HCT116 (cell line): Measurements from ENCODE around the gene H3-3A. TPM values are rescaled to one million over a fixed set of nuclear protein-coding genes. Genes with fewer than 3 reads are reported as not detected.

Experiments used
- ATAC-seq: fragments of 200-7000 bp; cut with Tn5 transposase; 2 replicates; pipeline ENCODE4 v1.9.1; 2020; ENCODE audit warnings: mild to moderate bottlenecking, moderate library complexity
- BruUV-seq: library from RNA; stranded (reverse); fragments of 400-500 nt; replicated peaks from 2 replicates; lab custom pipeline; 2021; lab: Mats Ljungman, UMichigan
- CTCF ChIA-PET: fragments of 300-600 bp; sonication (Branson Sonifier 250); formaldehyde crosslinking; loops from one replicate; lab custom pipeline; 2021; ENCODE audit warnings: antibody characterized with exemption; lab: Charles Lee
- POLR2A ChIA-PET: fragments of 300-600, 350-600 bp; sonication (Branson Sonifier 250); formaldehyde crosslinking; loops from one replicate; lab custom pipeline; 2021; ENCODE audit warnings: antibody characterized with exemption; lab: Charles Lee
- RAD21 ChIA-PET, 2 experiments: fragments of 300-600 bp; sonication (Branson Sonifier 250); formaldehyde crosslinking; loops; one replicate each; lab custom pipeline; 2023; ENCODE audit warnings: low total read pairs in 2 of 2; ENCODE audit not compliant: uncharacterized antibody in 2 of 2, unreplicated experiment in 2 of 2, low non-redundant PET in 1 of 2; lab: Charles Lee
- DNase-seq: peaks from one replicate; pipeline ENCODE4 v3.0.0-alpha.2; 2010; ENCODE audit warnings: low read depth, low spot score
- H2AFZ ChIP-seq: fragments of 200-600 bp; shearing (Covaris generic), sonication (generic); 2 replicates; pipeline ENCODE4 v1.6.1; 2017; ENCODE audit warnings: low read depth, mixed run types, mixed read lengths, antibody characterized with exemption, low read length; ENCODE audit not compliant: poor library complexity, severe bottlenecking
- H3K27ac ChIP-seq: 2 replicates; pipeline ENCODE4 v1.5.1; 2012; ENCODE audit warnings: low read depth, low read length
- H3K27me3 ChIP-seq: fragments of 200-600 bp; sonication (generic); 2 replicates; pipeline ENCODE4 v1.6.1; 2016; ENCODE audit warnings: mixed run types, low read length, mixed read lengths; ENCODE audit not compliant: insufficient read depth
- H3K36me3 ChIP-seq, 2 experiments: fragments of 200-500 bp in 1 of 2; fragments of 200-600 bp in 1 of 2; sonication (Bioruptor generic) in 1 of 2; sonication (generic) in 1 of 2; 2 replicates each; pipeline versions ENCODE4 v1.5.1 to v1.6.1; 2014 to 2016; ENCODE audit warnings: low read length in 2 of 2, inconsistent platforms in 1 of 2, mixed read lengths in 1 of 2, mixed run types in 1 of 2; ENCODE audit not compliant: insufficient read depth in 2 of 2, control insufficient read depth in 1 of 2
- H3K4me1 ChIP-seq, 2 experiments: fragments of 200-600 bp in 1 of 2; sonication (generic) in 1 of 2; 2 replicates each; pipeline versions ENCODE4 v1.5.1 to v1.6.1; 2012 to 2017; ENCODE audit warnings: low read length in 2 of 2, inconsistent platforms in 1 of 2, mild to moderate bottlenecking in 1 of 2, mixed read lengths in 1 of 2, mixed run types in 1 of 2, moderate library complexity in 1 of 2; ENCODE audit not compliant: insufficient read depth in 2 of 2, control insufficient read depth in 1 of 2
- H3K4me2 ChIP-seq: fragments of 200-600 bp; sonication (generic); 2 replicates; pipeline ENCODE4 v1.6.1; 2017; ENCODE audit warnings: mixed run types, low read length, mixed read lengths
- H3K4me3 ChIP-seq, 2 experiments: fragments of 200-600 bp in 1 of 2; sonication (generic) in 1 of 2; replicated peaks in 1 of 2; 2 replicates each; pipeline ENCODE4 v1.5.1; 2011 to 2016; ENCODE audit warnings: low read length in 2 of 2, control low read depth in 1 of 2, low read depth in 1 of 2, mild to moderate bottlenecking in 1 of 2, mixed read lengths in 1 of 2, mixed run types in 1 of 2
- H3K79me2 ChIP-seq: fragments of 200-600 bp; sonication (generic); 2 replicates; pipeline ENCODE4 v1.6.1; 2017; ENCODE audit warnings: mild to moderate bottlenecking, mixed run types, low read length, moderate library complexity, mixed read lengths; ENCODE audit not compliant: insufficient read depth
- H3K9ac ChIP-seq: fragments of 200-600 bp; sonication (generic); 2 replicates; pipeline ENCODE4 v1.6.1; 2016; ENCODE audit warnings: low read length, mixed read lengths
- H3K9me2 ChIP-seq: fragments of 200-600 bp; sonication (generic), shearing (Covaris generic); 2 replicates; pipeline ENCODE4 v1.6.1; 2017; ENCODE audit warnings: mixed run types, mild to moderate bottlenecking, moderate library complexity; ENCODE audit not compliant: insufficient read depth
- H3K9me3 ChIP-seq, 2 experiments: fragments of 200-500 bp in 1 of 2; fragments of 200-600 bp in 1 of 2; sonication (Bioruptor generic) in 1 of 2; sonication (generic) in 1 of 2; 2 replicates each; pipeline ENCODE4 v1.6.1; 2014 to 2017; ENCODE audit warnings: low read length in 2 of 2, mixed read lengths in 2 of 2, inconsistent platforms in 1 of 2, low read depth in 1 of 2, mild to moderate bottlenecking in 1 of 2, mixed run types in 1 of 2, moderate library complexity in 1 of 2; ENCODE audit not compliant: control insufficient read depth in 1 of 2, insufficient read depth in 1 of 2
- H4K20me1 ChIP-seq: fragments of 200-600 bp; sonication (generic), shearing (Covaris generic); 2 replicates; pipeline ENCODE4 v1.6.1; 2017; ENCODE audit warnings: mixed run types, mild to moderate bottlenecking, moderate library complexity; ENCODE audit not compliant: insufficient read depth
- CBX3 ChIP-seq: IDR thresholded peaks from 2 replicates; pipeline ENCODE4 v1.6.1; 2012; ENCODE audit warnings: low read depth
- CEBPB ChIP-seq: IDR thresholded peaks from 2 replicates; pipeline ENCODE4 v1.6.1; 2012; ENCODE audit warnings: low read depth
- EGR1 ChIP-seq: IDR thresholded peaks from 2 replicates; pipeline ENCODE4 v1.6.1; 2012; ENCODE audit warnings: low read depth
- ELF1 ChIP-seq: IDR thresholded peaks from 2 replicates; pipeline ENCODE4 v1.6.1; 2012; ENCODE audit warnings: low read depth, borderline replicate concordance
- EZH2 ChIP-seq: fragments of 200-600 bp; sonication (generic); IDR thresholded peaks from 2 replicates; pipeline ENCODE4 v1.6.1; 2017; ENCODE audit warnings: antibody characterized with exemption, mixed run types
- EZH2phosphoT487 ChIP-seq: fragments of 200-600 bp; IDR thresholded peaks from 2 replicates; pipeline ENCODE4 v1.6.1; 2018; ENCODE audit warnings: antibody characterized with exemption, borderline replicate concordance
- FOSL1 ChIP-seq: IDR thresholded peaks from 2 replicates; pipeline ENCODE4 v1.6.1; 2012; ENCODE audit warnings: low read depth
- JUND ChIP-seq: IDR thresholded peaks from 2 replicates; pipeline ENCODE4 v1.6.1; 2012
- MAX ChIP-seq: IDR thresholded peaks from 2 replicates; pipeline ENCODE4 v1.6.1; 2012
- POLR2AphosphoS5 ChIP-seq: IDR thresholded peaks from 2 replicates; pipeline ENCODE4 v1.6.1; 2011; ENCODE audit warnings: mild to moderate bottlenecking, low read depth, low read length, moderate library complexity
- SIN3A ChIP-seq: IDR thresholded peaks from 2 replicates; pipeline ENCODE4 v1.6.1; 2012; ENCODE audit warnings: low read depth
- SP1 ChIP-seq: IDR thresholded peaks from 2 replicates; pipeline ENCODE4 v1.6.1; 2012; ENCODE audit warnings: low read depth
- SRF ChIP-seq: IDR thresholded peaks from 2 replicates; pipeline ENCODE4 v1.6.1; 2012; ENCODE audit warnings: low read depth
- TCF7L2 ChIP-seq: IDR thresholded peaks from 2 replicates; pipeline ENCODE4 v1.7.0; 2011; ENCODE audit warnings: borderline replicate concordance, inconsistent platforms; ENCODE audit not compliant: insufficient read depth, insufficient read length; ENCODE audit errors: extremely low read depth
- YY1 ChIP-seq: IDR thresholded peaks from 2 replicates; pipeline ENCODE4 v1.6.1; 2011; ENCODE audit warnings: low read length, low read depth, moderate library complexity, mild to moderate bottlenecking; ENCODE audit not compliant: insufficient replicate concordance; ENCODE audit errors: extremely low read depth
- ZFX ChIP-seq: fragments of 450-650 bp; IDR thresholded peaks from 2 replicates; pipeline ENCODE4 v1.6.1; 2017
- ZNF274 ChIP-seq: fragments of 200-500 bp; sonication (Bioruptor generic); IDR thresholded peaks from 2 replicates; pipeline ENCODE4 v1.6.1; 2014; ENCODE audit warnings: mild to moderate bottlenecking, low read depth, low read length, inconsistent platforms
- intact Hi-C: fragments of 100-400 bp; cut with micrococcal nuclease; formaldehyde crosslinking; loops from 2 replicates; pipeline ENCODE4 v1.10.0; 2022
- total RNA-seq: library from RNA; stranded (reverse); gene quantifications from one replicate; pipeline ENCODE4 v1.2.1, GENCODE V29; 2021; ENCODE audit not compliant: unreplicated experiment
- TF ChIP-seq, protein P1 (sequence below), 3 experiments: fragments of 200-600 bp in 1 of 3; sonication (generic) in 1 of 3; IDR thresholded peaks in 2 of 3; conservative IDR thresholded peaks in 1 of 3; 2 replicates each; pipeline ENCODE4 v1.5.1; 2012 to 2017; ENCODE audit warnings: low read depth in 2 of 3, low read length in 2 of 3, antibody characterized with exemption in 1 of 3, borderline replicate concordance in 1 of 3, control low read depth in 1 of 3, mild to moderate bottlenecking in 1 of 3, mixed read lengths in 1 of 3, mixed run types in 1 of 3, moderate library complexity in 1 of 3; ENCODE audit not compliant: insufficient read depth in 1 of 3

H3-3A gene
- total RNA-seq, 1 experiment from 2014 or later = 386 TPM

- Histone ChIP-seq H3K4me2 (no peak overlapping the region), H3K9ac (no peak overlapping the region), H3K4me1 (no peaks in the 10 kb centered on the region; a peak in 1 of 4 replicates), H4K20me1 (no peaks in the 10 kb centered on the region), H3K36me3 (no peaks in the 10 kb centered on the region), H3K4me3 (no peak overlapping the region), H3K9me2 (no peaks in the 10 kb centered on the region), H3K27ac (no peak overlapping the region), H3K27me3 (no peaks in the 10 kb centered on the region), H2AFZ (no peak overlapping the region), H3K79me2 (no peaks in the 10 kb centered on the region), H3K9me3 (no peaks in the 10 kb centered on the region)
- no peak for TF ChIP-seq EZH2phosphoT487
- no peak for TF ChIP-seq FOSL1
- no peak for TF ChIP-seq EGR1
- TF ChIP-seq CEBPB = no peak
- TF ChIP-seq SRF = no peak
- no peak for TF ChIP-seq CBX3
- no peak for TF ChIP-seq POLR2AphosphoS5
- no peak for TF ChIP-seq MAX
- no peak for TF ChIP-seq SIN3A
- no peak for TF ChIP-seq ELF1
- TF ChIP-seq ZNF274 = no peak
- TF ChIP-seq YY1 = no peak
- TF ChIP-seq, protein P1, sequence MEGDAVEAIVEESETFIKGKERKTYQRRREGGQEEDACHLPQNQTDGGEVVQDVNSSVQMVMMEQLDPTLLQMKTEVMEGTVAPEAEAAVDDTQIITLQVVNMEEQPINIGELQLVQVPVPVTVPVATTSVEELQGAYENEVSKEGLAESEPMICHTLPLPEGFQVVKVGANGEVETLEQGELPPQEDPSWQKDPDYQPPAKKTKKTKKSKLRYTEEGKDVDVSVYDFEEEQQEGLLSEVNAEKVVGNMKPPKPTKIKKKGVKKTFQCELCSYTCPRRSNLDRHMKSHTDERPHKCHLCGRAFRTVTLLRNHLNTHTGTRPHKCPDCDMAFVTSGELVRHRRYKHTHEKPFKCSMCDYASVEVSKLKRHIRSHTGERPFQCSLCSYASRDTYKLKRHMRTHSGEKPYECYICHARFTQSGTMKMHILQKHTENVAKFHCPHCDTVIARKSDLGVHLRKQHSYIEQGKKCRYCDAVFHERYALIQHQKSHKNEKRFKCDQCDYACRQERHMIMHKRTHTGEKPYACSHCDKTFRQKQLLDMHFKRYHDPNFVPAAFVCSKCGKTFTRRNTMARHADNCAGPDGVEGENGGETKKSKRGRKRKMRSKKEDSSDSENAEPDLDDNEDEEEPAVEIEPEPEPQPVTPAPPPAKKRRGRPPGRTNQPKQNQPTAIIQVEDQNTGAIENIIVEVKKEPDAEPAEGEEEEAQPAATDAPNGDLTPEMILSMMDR (IDR thresholded peaks at IDR 0.05 in 2 of 3, conservative IDR thresholded peaks at IDR 0.05 in 1 of 3; ENCODE audit: borderline replicate concordance in 1 of 3, insufficient read depth in 1 of 3, low read depth in 2 of 3, low read length in 2 of 3) = no peak
- no peak for TF ChIP-seq ZFX
- TF ChIP-seq TCF7L2 = no peak
- TF ChIP-seq JUND = no peak
- no peak for TF ChIP-seq EZH2
- TF ChIP-seq SP1 = no peak
- RAD21 ChIA-PET = no interaction called here
- intact Hi-C loops = no loop called here
- ATAC-seq (no peak), DNase-seq (no peak)
- BruUV-seq = no TSS peak
- POLR2A ChIA-PET = no interaction called here
- CTCF ChIA-PET = interaction anchor here (2.6 kb wide), 1 partner anchor 30 kb away, joined by 7 read pairs; no protein-coding TSS in a partner anchor
Observed at GRCh38 chr1:226094451-226094850, 31.9 kb downstream of the H3-3A start.
